HEK293 (cell line): ENCODE results near the gene ERICH3.

ENCODE experiments used
- PBX3 ChIP-seq: sonication (generic); formaldehyde crosslinking; IDR thresholded peaks from 2 replicates; pipeline ENCODE4 v1.8.1; 2022; ENCODE audit warnings: mild to moderate bottlenecking, moderate library complexity, missing genetic modification reagents
- RBAK ChIP-seq: fragments of 450-650 bp; formaldehyde crosslinking; IDR thresholded peaks from 2 replicates; pipeline ENCODE4 v1.5.1; 2016; ENCODE audit warnings: missing biosample characterization, missing genetic modification characterization
- TCF7L2 ChIP-seq: IDR thresholded peaks from 2 replicates; pipeline ENCODE4 v1.6.1; 2011; ENCODE audit warnings: low read depth, mild to moderate bottlenecking, inconsistent platforms, low read length, moderate library complexity, borderline replicate concordance
- ZBTB49 ChIP-seq: fragments of 450-650 bp; formaldehyde crosslinking; IDR thresholded peaks from 2 replicates; pipeline ENCODE4 v1.5.1; 2016; ENCODE audit warnings: missing biosample characterization, missing genetic modification characterization, low read depth
- ZFHX2 ChIP-seq: fragments of 450-650 bp; formaldehyde crosslinking; conservative IDR thresholded peaks from 2 replicates; pipeline ENCODE4 v1.5.1; 2016; ENCODE audit warnings: missing biosample characterization, missing genetic modification characterization
- ZFP3 ChIP-seq: fragments of 450-650 bp; formaldehyde crosslinking; IDR thresholded peaks from 2 replicates; pipeline ENCODE4 v1.5.1; 2016; ENCODE audit warnings: low read depth, missing biosample characterization, missing genetic modification characterization
- ZNF133 ChIP-seq: fragments of 450-650 bp; formaldehyde crosslinking; IDR thresholded peaks from 2 replicates; pipeline ENCODE4 v1.5.1; 2016; ENCODE audit warnings: missing biosample characterization, missing genetic modification characterization
- ZNF174 ChIP-seq: fragments of 450-650 bp; formaldehyde crosslinking; IDR thresholded peaks from 2 replicates; pipeline ENCODE4 v1.5.0; 2017; ENCODE audit warnings: missing biosample characterization, mild to moderate bottlenecking, missing genetic modification characterization
- ZNF521 ChIP-seq: fragments of 450-650 bp; formaldehyde crosslinking; IDR thresholded peaks from 2 replicates; pipeline ENCODE4 v1.5.1; 2017; ENCODE audit warnings: missing biosample characterization, mild to moderate bottlenecking, missing genetic modification characterization
- ZNF544 ChIP-seq: fragments of 450-650 bp; formaldehyde crosslinking; IDR thresholded peaks from 2 replicates; pipeline ENCODE4 v1.5.0; 2017; ENCODE audit warnings: missing biosample characterization, missing genetic modification characterization
- ZNF549 ChIP-seq: fragments of 450-650 bp; IDR thresholded peaks from 2 replicates; pipeline ENCODE4 v1.5.1; 2018; ENCODE audit warnings: missing biosample characterization, missing genetic modification characterization, mild to moderate bottlenecking, inconsistent platforms, moderate library complexity
- ZNF777 ChIP-seq: fragments of 450-650 bp; formaldehyde crosslinking; IDR thresholded peaks from 2 replicates; pipeline ENCODE4 v1.5.1; 2017; ENCODE audit warnings: missing biosample characterization, missing genetic modification characterization, borderline replicate concordance

Gene ERICH3

GRCh38 chr1:74522148-74522547, 151.4 kb downstream of the ERICH3 start (continued):
- TF ChIP-seq ZBTB49 (no peak), RBAK (tag by site-specific recombination) (no peak), ZFP3 (tag by site-specific recombination) (no peak), ZNF549 (tag by site-specific recombination) (no peak), ZNF174 (no peak), PBX3 (CRISPR knock-in tag) (no peak), ZNF544 (tag by site-specific recombination) (no peak), TCF7L2 (no peak), ZNF133 (tag by site-specific recombination) (no peak), ZNF521 (tag by site-specific recombination) (no peak), ZFHX2 (tag by site-specific recombination) (no peak), ZNF777 (tag by site-specific recombination) (no peak)
